OCI-M1 (cell line): ENCODE data around the gene SLK.
A peak's percentile ranks its signal among the peaks of the same experiment; 100 is the strongest.

Source experiments
- DNase-seq: peaks from one replicate; lab custom pipeline; 2025; lab: John Stamatoyannopoulos, UW

SLK gene

GRCh38 chr10:103966671-103967447, at the start of gene SLK:
TSS of gene SLK (plus strand) at chr10:103967140. CDS start at chr10:103967746, 606 bp downstream.
- peak; percentile 88 for DNase-seq

- no peak for DNase-seq
These were observed 49.5 kb upstream of the SLK start for GRCh38 chr10:103917302-103918052.

- DNase-seq, result peak; percentile 99
These were observed 48.7 kb upstream of the SLK start, which contains the start of gene STN1 for GRCh38 chr10:103918053-103918846. TSS of gene STN1 (minus strand) at chr10:103918184. CDS start at chr10:103917594, 590 bp downstream.

- DNase-seq, result no peak
These were observed 47.3 kb upstream of the SLK start for GRCh38 chr10:103919648-103920025.

GRCh38 chr10:103921248-103921647, 45.7 kb upstream of the SLK start:
- no peak for DNase-seq

GRCh38 chr10:103921750-103922195, 45.2 kb upstream of the SLK start:
- peak; percentile 71 for DNase-seq

- no peak for DNase-seq
These were observed 44.3 kb upstream of the SLK start for GRCh38 chr10:103922659-103923058.

GRCh38 chr10:103923502-103923901, 43.4 kb upstream of the SLK start:
- no peak for DNase-seq

- DNase-seq, result no peak
These were observed 41.3 kb upstream of the SLK start for GRCh38 chr10:103925591-103925990.

- DNase-seq, result no peak
These were observed 40.1 kb upstream of the SLK start for GRCh38 chr10:103926722-103927319.

GRCh38 chr10:103928784-103929183, 38.2 kb upstream of the SLK start:
- no peak for DNase-seq

- no peak for DNase-seq
These were observed 37.5 kb upstream of the SLK start for GRCh38 chr10:103929381-103929921.

- no peak for DNase-seq
These were observed 36.5 kb upstream of the SLK start for GRCh38 chr10:103930449-103930848.

GRCh38 chr10:103930881-103931280, 36.1 kb upstream of the SLK start:
- DNase-seq, result no peak

GRCh38 chr10:103931603-103932002, 35.3 kb upstream of the SLK start:
- no peak for DNase-seq

- DNase-seq, result no peak
These were observed 34.7 kb upstream of the SLK start for GRCh38 chr10:103932271-103932670.

GRCh38 chr10:103932971-103933370, 34.0 kb upstream of the SLK start:
- no peak for DNase-seq

- DNase-seq, result no peak
These were observed 33.3 kb upstream of the SLK start for GRCh38 chr10:103933557-103934121.

- DNase-seq, result no peak
These were observed 32.6 kb upstream of the SLK start for GRCh38 chr10:103934308-103934707.

GRCh38 chr10:103936022-103936421, 30.9 kb upstream of the SLK start:
- no peak for DNase-seq

GRCh38 chr10:103939522-103939921, 27.4 kb upstream of the SLK start:
- no peak for DNase-seq
